ENCODE data around the gene NFIC.
"Not testable (repeated sequence)": the region's sequence is repeated elsewhere in the genome, so short reads cannot be mapped to it uniquely, and the experiment has no call there.

NFIC gene

GRCh38 chr19:3330047-3330446 lies 36.3 kb upstream of the NFIC start:
- Histone ChIP-seq H3K4me1 (ENCODE audit: control insufficient read depth, insufficient read depth, low read depth, low read length) (no peaks in the 10 kb centered on the region), H3K9ac (ENCODE audit: low read length) (no peak overlapping the region), H3K14ac (ENCODE audit: low read length in 2 of 2) (no peak overlapping the region), H3K23ac (ENCODE audit: low read length in 2 of 2) (no peak overlapping the region), H3K79me1 (replicated peaks; ENCODE audit: low read length, poor library complexity, severe bottlenecking) (no peaks in the 10 kb centered on the region), H2BK5ac (ENCODE audit: low read depth, low read length, poor library complexity, severe bottlenecking) (no peak overlapping the region), H3K4ac (ENCODE audit: low read depth in 1 of 2, low read length in 2 of 2) (no peak overlapping the region), H3K36me3 (ENCODE audit: control insufficient read depth in 1 of 2, insufficient read depth in 2 of 2, low read depth in 1 of 2, low read length in 2 of 2) (no peaks in the 10 kb centered on the region), H2AFZ (ENCODE audit: low read depth, low read length) (no peak overlapping the region), H3K27me3 (ENCODE audit: control insufficient read depth in 1 of 2, insufficient read depth in 1 of 2, low read length in 2 of 2) (peaks cover 0 to 6% of the 10 kb centered on the region in 2 experiments), H2BK12ac (ENCODE audit: low read length in 2 of 2) (no peak overlapping the region), H3K9me3 (ENCODE audit: control insufficient read depth, low read length) (no peaks in the 10 kb centered on the region), H3K27ac (ENCODE audit: low read length, poor library complexity, severe bottlenecking) (no peak overlapping the region), H3K4me2 (ENCODE audit: low read length, poor library complexity, severe bottlenecking) (no peak overlapping the region), H2BK15ac (ENCODE audit: low read depth, poor library complexity, severe bottlenecking) (no peak overlapping the region), H3K4me3 (ENCODE audit: insufficient read depth in 1 of 2, low read depth in 1 of 2, low read length in 2 of 2) (no peak overlapping the region), H4K91ac (ENCODE audit: low read length) (no peak overlapping the region), H4K8ac (ENCODE audit: low read length) (no peak overlapping the region), H3K18ac (ENCODE audit: low read depth in 1 of 2, low read length in 2 of 2) (no peak overlapping the region), H2AK5ac (ENCODE audit: low read length, severe bottlenecking) (no peak overlapping the region), H2BK120ac (ENCODE audit: low read depth, low read length) (no peak overlapping the region)
- WGBS, result 80% methylated on average over 9 of the region's 9 CpGs
- no peak for DNase-seq

DNA sequence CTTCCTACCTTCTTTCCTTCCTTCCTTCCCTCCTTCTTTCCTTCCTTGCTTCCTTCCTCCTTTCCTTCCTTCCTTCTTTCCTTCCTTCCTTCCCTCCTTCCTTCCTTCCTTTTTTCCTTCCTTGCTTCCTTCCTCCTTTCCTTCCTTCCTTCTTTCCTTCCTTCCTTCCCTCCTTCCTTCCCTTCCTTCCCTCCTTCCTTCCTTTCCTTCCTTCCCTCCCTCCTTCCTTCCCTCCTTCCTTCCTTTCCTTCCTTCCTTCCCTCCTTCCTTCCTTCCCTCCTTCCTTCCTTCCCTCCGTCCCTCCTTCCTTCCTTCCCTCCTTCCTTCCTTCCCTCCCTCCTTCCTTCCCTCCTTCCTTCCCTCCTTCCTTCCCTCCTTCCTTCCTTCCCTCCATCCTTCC lies 34.2 kb upstream of the NFIC start:
- H3K4me1 ChIP-seq (ENCODE audit: control insufficient read depth, insufficient read depth, low read depth, low read length), result peaks cover 18% of the 10 kb centered on the region
- not testable (repeated sequence) for H2BK120ac ChIP-seq (ENCODE audit: low read depth, low read length); H3K27me3 ChIP-seq (ENCODE audit: control insufficient read depth in 1 of 2, insufficient read depth in 1 of 2, low read length in 2 of 2); H3K36me3 ChIP-seq (ENCODE audit: control insufficient read depth in 1 of 2, insufficient read depth in 2 of 2, low read depth in 1 of 2, low read length in 2 of 2); H3K27ac ChIP-seq (ENCODE audit: low read length, poor library complexity, severe bottlenecking); H3K14ac ChIP-seq (ENCODE audit: low read length in 2 of 2); H2AFZ ChIP-seq (ENCODE audit: low read depth, low read length); H3K4ac ChIP-seq (ENCODE audit: low read depth in 1 of 2, low read length in 2 of 2); H3K18ac ChIP-seq (ENCODE audit: low read depth in 1 of 2, low read length in 2 of 2); H3K4me3 ChIP-seq (ENCODE audit: insufficient read depth in 1 of 2, low read depth in 1 of 2, low read length in 2 of 2); H2BK5ac ChIP-seq (ENCODE audit: low read depth, low read length, poor library complexity, severe bottlenecking); H3K79me1 ChIP-seq (replicated peaks; ENCODE audit: low read length, poor library complexity, severe bottlenecking); H3K9ac ChIP-seq (ENCODE audit: low read length); H2AK5ac ChIP-seq (ENCODE audit: low read length, severe bottlenecking); H4K91ac ChIP-seq (ENCODE audit: low read length); DNase-seq; H3K9me3 ChIP-seq (ENCODE audit: control insufficient read depth, low read length); H2BK15ac ChIP-seq (ENCODE audit: low read depth, poor library complexity, severe bottlenecking); H3K23ac ChIP-seq (ENCODE audit: low read length in 2 of 2); H3K4me2 ChIP-seq (ENCODE audit: low read length, poor library complexity, severe bottlenecking); H2BK12ac ChIP-seq (ENCODE audit: low read length in 2 of 2); H4K8ac ChIP-seq (ENCODE audit: low read length)
- WGBS, result 50% methylated on average over 1 of the region's 1 CpG

GRCh38 chr19:3333020-3333583 lies 33.3 kb upstream of the NFIC start:
- no peak overlapping the region for H3K27ac ChIP-seq (ENCODE audit: low read length, poor library complexity, severe bottlenecking)
- no peak overlapping the region for H3K14ac ChIP-seq (ENCODE audit: low read length in 2 of 2)
- H2BK120ac ChIP-seq (ENCODE audit: low read depth, low read length), result no peak overlapping the region
- DNase-seq, result no peak
- H2AFZ ChIP-seq (ENCODE audit: low read depth, low read length), result no peak overlapping the region
- peak overlapping the region; percentile 88 for H2BK15ac ChIP-seq (ENCODE audit: low read depth, poor library complexity, severe bottlenecking)
- no peak overlapping the region for H3K18ac ChIP-seq (ENCODE audit: low read depth in 1 of 2, low read length in 2 of 2)
- WGBS, result 76% methylated on average over 4 of the region's 4 CpGs
- no peak overlapping the region for H4K91ac ChIP-seq (ENCODE audit: low read length)
- H2BK5ac ChIP-seq (ENCODE audit: low read depth, low read length, poor library complexity, severe bottlenecking), result no peak overlapping the region
- no peak overlapping the region for H2BK12ac ChIP-seq (ENCODE audit: low read length in 2 of 2)
- no peak overlapping the region for H3K4me2 ChIP-seq (ENCODE audit: low read length, poor library complexity, severe bottlenecking)
- H4K8ac ChIP-seq (ENCODE audit: low read length), result no peak overlapping the region
- no peak overlapping the region for H3K9ac ChIP-seq (ENCODE audit: low read length)
- H3K4ac ChIP-seq (ENCODE audit: low read depth in 1 of 2, low read length in 2 of 2), result no peak overlapping the region
- H2AK5ac ChIP-seq (ENCODE audit: low read length, severe bottlenecking), result no peak overlapping the region
- H3K9me3 ChIP-seq (ENCODE audit: control insufficient read depth, low read length), result no peaks in the 10 kb centered on the region
- peaks cover 0 to 6% of the 10 kb centered on the region in 2 experiments for H3K27me3 ChIP-seq (ENCODE audit: control insufficient read depth in 1 of 2, insufficient read depth in 1 of 2, low read length in 2 of 2)
- no peak overlapping the region for H3K23ac ChIP-seq (ENCODE audit: low read length in 2 of 2)
- H3K4me1 ChIP-seq (ENCODE audit: control insufficient read depth, insufficient read depth, low read depth, low read length), result peaks cover 22% of the 10 kb centered on the region
- no peaks in the 10 kb centered on the region for H3K79me1 ChIP-seq (replicated peaks; ENCODE audit: low read length, poor library complexity, severe bottlenecking)
- no peaks in the 10 kb centered on the region for H3K36me3 ChIP-seq (ENCODE audit: control insufficient read depth in 1 of 2, insufficient read depth in 2 of 2, low read depth in 1 of 2, low read length in 2 of 2)
- H3K4me3 ChIP-seq (ENCODE audit: insufficient read depth in 1 of 2, low read depth in 1 of 2, low read length in 2 of 2), result no peak overlapping the region

DNA sequence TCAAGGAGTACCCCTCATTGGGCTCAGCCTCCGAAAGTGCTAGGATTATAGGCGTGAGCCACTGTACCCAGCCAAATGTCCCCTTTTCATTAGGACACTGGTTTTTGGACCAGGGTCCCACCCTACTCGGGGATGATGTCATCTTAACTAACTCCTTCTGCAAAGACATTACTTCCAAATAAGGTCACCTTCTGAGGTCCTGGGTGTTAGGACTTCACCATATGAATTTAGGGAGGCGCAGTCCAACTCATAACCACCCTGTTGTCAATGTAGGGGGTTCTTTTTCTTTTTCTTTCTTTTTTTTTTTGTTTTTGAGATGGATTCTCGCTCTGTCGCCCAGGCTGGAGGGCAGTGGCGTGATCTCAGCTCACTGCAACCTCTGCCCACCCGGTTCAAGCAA lies 32.7 kb upstream of the NFIC start:
- H4K91ac ChIP-seq (ENCODE audit: low read length), result no peak overlapping the region
- H4K8ac ChIP-seq (ENCODE audit: low read length), result no peak overlapping the region
- no peak overlapping the region for H3K27ac ChIP-seq (ENCODE audit: low read length, poor library complexity, severe bottlenecking)
- H2BK15ac ChIP-seq (ENCODE audit: low read depth, poor library complexity, severe bottlenecking), result no peak overlapping the region
- whole genome bisulfite sequencing, result 85% methylated on average over 3 of the region's 8 CpGs
- H3K4ac ChIP-seq (ENCODE audit: low read depth in 1 of 2, low read length in 2 of 2), result no peak overlapping the region
- H3K36me3 ChIP-seq (ENCODE audit: control insufficient read depth in 1 of 2, insufficient read depth in 2 of 2, low read depth in 1 of 2, low read length in 2 of 2), result no peaks in the 10 kb centered on the region
- H3K4me1 ChIP-seq (ENCODE audit: control insufficient read depth, insufficient read depth, low read depth, low read length), result peaks cover 26% of the 10 kb centered on the region
- no peak overlapping the region for H3K4me3 ChIP-seq (ENCODE audit: insufficient read depth in 1 of 2, low read depth in 1 of 2, low read length in 2 of 2)
- H2AFZ ChIP-seq (ENCODE audit: low read depth, low read length), result no peak overlapping the region
- no peak overlapping the region for H3K4me2 ChIP-seq (ENCODE audit: low read length, poor library complexity, severe bottlenecking)
- no peaks in the 10 kb centered on the region for H3K79me1 ChIP-seq (replicated peaks; ENCODE audit: low read length, poor library complexity, severe bottlenecking)
- H2BK5ac ChIP-seq (ENCODE audit: low read depth, low read length, poor library complexity, severe bottlenecking), result no peak overlapping the region
- H3K18ac ChIP-seq (ENCODE audit: low read depth in 1 of 2, low read length in 2 of 2), result no peak overlapping the region
- no peak overlapping the region for H2BK120ac ChIP-seq (ENCODE audit: low read depth, low read length)
- DNase-seq, result no peak
- H3K27me3 ChIP-seq (ENCODE audit: control insufficient read depth in 1 of 2, insufficient read depth in 1 of 2, low read length in 2 of 2), result peaks cover 0 to 6% of the 10 kb centered on the region in 2 experiments
- no peak overlapping the region for H3K14ac ChIP-seq (ENCODE audit: low read length in 2 of 2)
- H3K9ac ChIP-seq (ENCODE audit: low read length), result no peak overlapping the region
- no peak overlapping the region for H2BK12ac ChIP-seq (ENCODE audit: low read length in 2 of 2)
- H3K9me3 ChIP-seq (ENCODE audit: control insufficient read depth, low read length), result no peaks in the 10 kb centered on the region
- no peak overlapping the region for H2AK5ac ChIP-seq (ENCODE audit: low read length, severe bottlenecking)
- H3K23ac ChIP-seq (ENCODE audit: low read length in 2 of 2), result no peak overlapping the region

All from mesenchymal stem cell (in vitro differentiated cells and primary cell).